ENCODE results near the gene TMEM202. TPM values are rescaled to one million over a fixed set of nuclear protein-coding genes. Genes with fewer than 3 reads are reported as not detected.
"Not testable (repeated sequence)": the region's sequence is repeated elsewhere in the genome, so short reads cannot be mapped to it uniquely, and the experiment has no call there.

TMEM202 gene
- total RNA-seq, 1 donor from 2014 or later: not detected

- DNase-seq (ENCODE audit: low spot score): no peak
Measured at GRCh38 chr15:72404356-72404755, 6.3 kb downstream of the TMEM202 start.

GRCh38 chr15:72404841-72405240 is 6.7 kb downstream of the TMEM202 start:
- DNase-seq (ENCODE audit: low spot score): no peak

GRCh38 chr15:72406936-72407335 is 8.8 kb downstream of the TMEM202 start:
- DNase-seq (ENCODE audit: low spot score): no peak

- DNase-seq (ENCODE audit: low spot score): no peak
Measured at GRCh38 chr15:72411111-72411510, 13.0 kb downstream of the TMEM202 start.

- DNase-seq (ENCODE audit: low spot score): no peak
Measured at GRCh38 chr15:72411544-72411943, 13.4 kb downstream of the TMEM202 start.

GRCh38 chr15:72413337-72413736 is 15.2 kb downstream of the TMEM202 start:
- not testable (repeated sequence) for DNase-seq (ENCODE audit: low spot score)

GRCh38 chr15:72415304-72415703 is 17.2 kb downstream of the TMEM202 start:
- no peak for DNase-seq (ENCODE audit: low spot score)

- DNase-seq (ENCODE audit: low spot score): not testable (repeated sequence)
Measured at GRCh38 chr15:72419768-72420167, 21.7 kb downstream of the TMEM202 start.

- DNase-seq (ENCODE audit: low spot score): no peak
Measured at GRCh38 chr15:72420576-72420975, 22.5 kb downstream of the TMEM202 start.

- DNase-seq (ENCODE audit: low spot score): no peak
Measured at GRCh38 chr15:72421484-72421883, 23.4 kb downstream of the TMEM202 start.

- no peak for DNase-seq (ENCODE audit: low spot score)
Measured at GRCh38 chr15:72423256-72423655, 25.2 kb downstream of the TMEM202 start.

GRCh38 chr15:72426753-72427152 is 28.6 kb downstream of the TMEM202 start:
- no peak for DNase-seq (ENCODE audit: low spot score)

GRCh38 chr15:72437650-72438316 is 39.7 kb downstream of the TMEM202 start:
- no peak for DNase-seq (ENCODE audit: low spot score)

GRCh38 chr15:72442848-72443247 is 44.7 kb downstream of the TMEM202 start:
- DNase-seq (ENCODE audit: low spot score): not testable (repeated sequence)

- DNase-seq (ENCODE audit: low spot score): no peak
Measured at GRCh38 chr15:72445426-72445825, 47.3 kb downstream of the TMEM202 start.

GRCh38 chr15:72450805-72451204 is 52.7 kb downstream of the TMEM202 start:
- no peak for DNase-seq (ENCODE audit: low spot score)

- no peak for DNase-seq (ENCODE audit: low spot score)
Measured at GRCh38 chr15:72451224-72451623, 53.1 kb downstream of the TMEM202 start.

GRCh38 chr15:72456684-72457083 is 58.6 kb downstream of the TMEM202 start:
- no peak for DNase-seq (ENCODE audit: low spot score)

Other genes with a start within 250 kb of the TMEM202 start
- 0.55 TPM for gene GRAMD2A, start 200.5 kb upstream of the TMEM202 start, total RNA-seq
- 780 TPM for gene PKM, start 167.1 kb upstream of the TMEM202 start, total RNA-seq
- 71.3 TPM for gene PARP6, start 125.8 kb upstream of the TMEM202 start, total RNA-seq
- gene CELF6, start 78.1 kb upstream of the TMEM202 start, total RNA-seq: 2.1 TPM
- 96.1 TPM for gene HEXA, start 22.3 kb upstream of the TMEM202 start, total RNA-seq
- 157 TPM for gene ARIH1, start 76.0 kb downstream of the TMEM202 start, total RNA-seq